NT2/D1 (cell line): ENCODE data around the gene MYO5A.
"Not testable (repeated sequence)": the region's sequence is repeated elsewhere in the genome, so short reads cannot be mapped to it uniquely, and the experiment has no call there.

ENCODE experiments used
- YY1 ChIP-seq: IDR thresholded peaks from 2 replicates; pipeline ENCODE4 v1.6.1; 2011; ENCODE audit not compliant: insufficient read length, insufficient read depth
- ZNF274 ChIP-seq: IDR thresholded peaks from 2 replicates; pipeline ENCODE4 v1.6.1; 2011; ENCODE audit warnings: mild to moderate bottlenecking, low read depth, low read length

GRCh38 chr15:52489430-52489829 is 39.2 kb downstream of the MYO5A start:
- not testable (repeated sequence) for TF ChIP-seq YY1, ZNF274
